Astrocyte of the hippocampus (primary cell): ENCODE measurements around the gene IRAK1.

ENCODE experiments used
- DNase-seq: peaks from one replicate; pipeline ENCODE4 v3.0.0; 2011; ENCODE audit warnings: low read depth, low spot score

IRAK1 gene

DNA sequence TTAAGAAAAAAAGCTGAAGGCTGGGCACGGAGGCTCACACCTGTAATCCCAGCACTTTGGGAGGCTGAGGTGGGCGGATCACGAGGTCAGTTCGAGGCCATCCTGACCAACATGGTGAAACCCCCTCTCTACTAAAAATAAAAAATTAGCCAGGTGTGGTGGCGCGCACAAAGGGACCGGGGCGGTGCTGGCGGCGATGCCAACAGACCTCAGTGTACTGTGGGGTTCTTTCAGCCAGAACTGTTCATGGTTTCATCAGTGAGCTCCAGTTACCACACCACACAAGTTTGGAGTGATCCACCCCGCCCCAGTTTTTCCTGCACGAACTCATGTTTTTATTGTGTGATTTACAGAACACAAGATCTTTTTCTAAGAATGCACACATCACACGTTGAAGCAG, 21.2 kb upstream of the IRAK1 start:
- DNase-seq = no peak

DNA sequence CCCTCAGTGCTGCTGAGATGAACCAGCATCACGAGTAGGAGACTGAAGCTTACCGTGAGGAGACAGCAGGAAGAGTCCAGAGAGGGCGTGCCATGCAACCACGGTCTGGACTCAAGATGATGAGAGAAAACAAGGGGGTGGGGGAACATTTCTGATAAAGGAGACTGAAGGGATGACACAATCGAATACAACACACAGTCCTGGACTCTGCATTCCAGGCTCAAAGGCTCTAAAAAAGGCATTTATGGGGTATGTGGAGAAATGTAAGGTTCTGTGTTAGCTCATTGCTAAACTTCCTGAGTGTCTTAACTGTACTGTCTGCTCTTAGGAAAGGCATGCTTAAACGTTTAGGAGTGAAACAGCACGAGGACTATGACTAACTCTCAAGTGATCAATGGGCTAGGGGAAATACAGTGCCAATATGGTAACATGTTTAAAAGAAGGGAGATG, 20.6 kb upstream of the IRAK1 start:
- peak; percentile 24 for DNase-seq

DNA sequence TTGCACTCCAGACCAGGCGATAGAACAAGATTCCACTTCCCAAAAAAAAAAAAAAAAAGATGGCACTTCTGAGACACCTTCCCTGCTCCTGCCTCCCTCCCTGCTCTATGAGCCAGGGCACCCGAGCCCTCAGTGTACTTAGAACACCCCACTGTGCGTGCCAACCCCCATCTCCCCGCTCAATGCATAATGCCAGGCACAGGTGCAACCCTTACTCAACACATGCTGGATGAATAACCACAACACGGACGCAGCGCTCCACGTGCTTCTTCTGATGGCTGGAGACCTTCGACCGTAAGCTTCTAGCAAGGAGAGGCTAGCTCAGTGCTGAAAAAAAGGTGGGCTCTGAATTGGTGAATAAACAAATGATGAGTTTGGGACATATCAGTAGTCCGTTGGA, 19.9 kb upstream of the IRAK1 start:
- no peak for DNase-seq

DNA sequence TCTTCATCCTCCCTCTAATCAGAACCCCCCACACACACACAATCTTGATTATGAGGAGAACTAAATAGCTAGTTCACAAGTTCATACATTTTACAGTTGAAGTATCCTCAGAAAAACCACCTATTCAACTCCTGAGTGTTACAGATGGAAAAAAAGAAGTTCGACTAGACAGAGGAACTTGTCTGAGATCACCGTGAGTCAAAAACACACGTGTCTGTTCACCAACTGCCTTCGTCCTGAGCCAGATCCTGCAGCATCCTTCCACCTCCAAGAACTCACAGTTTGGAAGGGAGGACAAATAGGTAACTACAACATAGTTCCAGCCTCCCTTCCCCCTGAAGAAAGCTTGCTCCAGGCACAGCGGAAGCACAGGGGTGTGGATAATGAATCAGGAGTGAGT, 19.0 kb upstream of the IRAK1 start:
- no peak for DNase-seq

DNA sequence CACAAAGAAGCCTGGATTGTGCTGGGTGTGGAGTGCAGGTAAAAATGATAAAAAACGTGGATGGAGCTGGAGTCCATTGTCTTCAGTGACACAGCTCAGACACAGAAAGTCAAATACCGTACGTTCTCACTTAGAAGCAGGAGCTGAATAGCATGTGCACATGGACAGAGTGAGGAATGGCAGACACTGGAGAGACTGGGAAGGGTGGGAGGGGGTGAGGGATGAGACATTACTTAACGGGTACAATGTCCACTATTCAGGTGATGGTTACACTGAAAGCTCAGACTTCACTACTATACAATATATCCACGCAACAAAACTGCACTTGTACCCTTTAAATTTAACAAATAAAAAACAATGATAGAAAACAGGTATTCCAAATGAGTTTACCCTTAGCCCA, 18.1 kb upstream of the IRAK1 start:
- no peak for DNase-seq

DNA sequence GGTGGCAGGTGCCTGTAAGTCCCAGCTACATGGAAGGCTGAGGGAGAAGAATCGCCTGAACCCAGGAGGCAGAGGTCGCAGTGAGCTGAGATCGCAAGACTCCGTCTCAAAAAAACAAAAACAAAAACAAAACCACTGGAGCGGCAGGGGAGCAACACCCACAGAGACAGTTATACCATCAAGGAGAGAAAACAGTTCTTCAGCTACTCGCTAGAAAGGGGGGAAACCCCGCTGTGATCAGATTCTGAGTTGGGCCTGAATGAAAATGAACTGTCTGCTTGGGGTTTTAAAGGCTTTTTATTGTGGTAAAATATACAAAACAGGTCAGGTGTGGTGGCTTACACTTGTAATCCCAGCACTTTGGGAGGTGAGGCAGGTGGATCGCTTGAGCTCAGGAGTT, 16.8 kb upstream of the IRAK1 start:
- DNase-seq = no peak

DNA sequence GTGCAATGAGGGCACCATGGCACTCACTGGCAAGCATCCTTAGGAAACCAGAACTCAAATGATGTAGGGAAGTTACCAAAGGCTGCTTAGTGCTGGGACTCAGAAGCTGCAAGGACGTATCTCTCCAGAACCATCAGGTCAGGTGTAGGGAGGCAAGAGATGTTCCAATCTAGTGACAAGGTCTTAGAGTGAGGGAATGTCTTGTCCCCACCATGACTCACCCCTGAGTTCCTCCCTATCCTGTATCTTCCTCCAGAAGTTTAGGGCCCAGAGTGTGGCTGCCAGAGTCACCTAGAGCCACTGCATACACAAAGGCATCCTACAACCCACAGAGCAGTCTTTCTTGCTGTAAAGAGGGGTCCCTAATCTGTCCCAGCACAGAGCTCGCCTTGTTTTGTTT, 14.1 kb upstream of the IRAK1 start:
- no peak for DNase-seq

DNA sequence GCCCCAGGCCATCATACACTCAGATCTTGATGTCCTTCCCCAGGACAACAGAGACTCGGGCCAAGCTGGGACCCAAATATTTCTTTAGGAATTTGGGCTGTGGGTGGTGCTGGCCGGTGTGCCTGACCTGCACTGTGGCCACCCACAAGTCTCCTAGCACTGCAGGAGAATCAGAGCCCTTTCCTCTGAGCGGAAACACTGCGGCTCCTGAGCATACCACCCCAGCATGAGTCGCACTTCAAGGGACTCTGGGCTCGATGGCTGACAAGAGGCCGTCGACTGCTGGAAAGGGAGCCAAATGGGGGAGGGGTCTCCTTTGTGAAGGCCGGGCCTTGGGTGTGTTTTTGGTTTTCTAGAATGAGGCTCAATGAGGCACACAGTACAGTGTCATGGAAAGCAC, 13.0 kb upstream of the IRAK1 start:
- peak; percentile 28 for DNase-seq

DNA sequence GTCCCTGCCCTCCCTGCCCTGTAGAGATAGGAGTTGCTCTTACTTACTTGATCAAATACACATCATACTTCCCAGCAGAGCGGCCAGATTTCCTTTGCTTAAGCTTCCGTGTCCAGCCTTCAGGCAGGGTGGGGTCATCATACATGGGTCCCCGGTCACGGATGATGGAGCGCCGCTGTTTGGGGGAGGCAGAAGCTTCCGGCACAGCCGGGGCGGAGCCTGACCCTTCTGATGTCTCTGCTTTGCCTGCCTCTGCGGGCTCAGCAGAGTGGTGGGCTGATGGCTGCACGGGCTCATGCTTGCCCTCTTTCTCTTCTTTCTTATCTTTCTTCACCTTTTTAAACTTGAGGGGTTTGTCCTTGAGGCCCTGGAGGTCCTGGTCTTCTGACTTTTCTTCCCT, 12.5 kb upstream of the IRAK1 start:
- DNase-seq = no peak

DNA sequence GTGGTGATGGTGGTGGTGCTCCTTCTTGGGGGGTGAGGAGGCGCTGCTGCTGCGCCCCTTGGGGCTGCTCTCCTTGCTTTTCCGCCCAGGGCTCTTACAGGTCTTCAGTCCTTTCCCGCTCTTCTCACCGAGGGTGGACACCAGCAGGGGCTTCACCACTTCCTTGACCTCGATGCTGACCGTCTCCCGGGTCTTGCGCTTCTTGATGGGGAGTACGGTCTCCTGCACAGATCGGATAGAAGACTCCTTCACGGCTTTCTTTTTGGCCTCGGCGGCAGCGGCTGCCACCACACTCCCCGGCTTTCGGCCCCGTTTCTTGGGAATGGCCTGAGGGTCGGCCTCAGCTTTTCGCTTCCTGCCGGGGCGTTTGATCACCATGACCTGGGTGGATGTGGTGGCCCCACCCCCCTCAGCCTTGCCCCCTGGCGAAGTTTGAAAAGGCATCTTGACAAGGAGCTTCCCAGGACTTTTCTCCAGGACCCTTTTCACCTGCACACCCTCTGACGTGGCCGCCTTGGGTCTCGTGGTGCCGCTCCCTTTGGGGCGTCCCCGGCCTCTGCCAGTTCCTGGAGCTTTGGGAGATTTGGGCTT, 11.1 kb upstream of the IRAK1 start:
- DNase-seq = no peak

DNA sequence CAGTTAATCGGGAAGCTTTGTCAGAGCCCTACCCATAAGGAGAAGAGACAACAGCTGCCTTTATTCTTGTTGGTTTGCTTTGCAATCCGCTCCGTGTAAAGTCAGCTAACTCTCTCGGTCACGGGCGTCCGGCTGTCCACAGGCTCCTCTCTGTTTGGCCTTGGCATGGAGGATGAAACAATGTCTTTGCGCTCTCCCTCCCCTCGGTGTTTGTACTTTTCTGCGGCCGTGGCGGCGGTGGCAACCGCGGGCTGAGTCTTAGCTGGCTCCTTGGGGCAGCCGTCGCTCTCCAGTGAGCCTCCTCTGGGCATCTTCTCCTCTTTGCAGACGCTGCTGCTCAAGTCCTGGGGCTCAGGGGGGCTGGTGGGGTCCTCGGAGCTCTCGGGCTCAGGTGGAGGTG, 10.6 kb upstream of the IRAK1 start:
- no peak for DNase-seq

DNA sequence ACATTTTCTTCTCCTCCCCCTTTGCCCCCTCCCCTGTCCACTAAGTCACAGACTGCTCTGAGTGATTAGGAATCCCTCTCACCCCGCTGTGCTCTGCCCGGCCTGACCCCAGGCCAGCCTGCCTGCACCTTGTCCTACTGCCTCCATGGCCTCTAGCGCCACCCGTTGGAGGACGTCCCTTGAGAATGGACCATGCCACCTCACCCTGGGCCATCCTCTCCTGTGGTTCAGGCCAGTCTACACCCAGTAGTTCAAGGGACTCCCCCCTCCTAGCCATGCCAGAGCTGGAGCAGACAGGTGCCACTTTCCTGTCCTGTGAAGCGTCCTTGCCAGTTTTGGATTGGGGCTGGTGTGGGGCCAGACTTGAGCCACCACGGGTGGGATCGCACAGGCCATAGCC, 9.7 kb upstream of the IRAK1 start:
- no peak for DNase-seq

DNA sequence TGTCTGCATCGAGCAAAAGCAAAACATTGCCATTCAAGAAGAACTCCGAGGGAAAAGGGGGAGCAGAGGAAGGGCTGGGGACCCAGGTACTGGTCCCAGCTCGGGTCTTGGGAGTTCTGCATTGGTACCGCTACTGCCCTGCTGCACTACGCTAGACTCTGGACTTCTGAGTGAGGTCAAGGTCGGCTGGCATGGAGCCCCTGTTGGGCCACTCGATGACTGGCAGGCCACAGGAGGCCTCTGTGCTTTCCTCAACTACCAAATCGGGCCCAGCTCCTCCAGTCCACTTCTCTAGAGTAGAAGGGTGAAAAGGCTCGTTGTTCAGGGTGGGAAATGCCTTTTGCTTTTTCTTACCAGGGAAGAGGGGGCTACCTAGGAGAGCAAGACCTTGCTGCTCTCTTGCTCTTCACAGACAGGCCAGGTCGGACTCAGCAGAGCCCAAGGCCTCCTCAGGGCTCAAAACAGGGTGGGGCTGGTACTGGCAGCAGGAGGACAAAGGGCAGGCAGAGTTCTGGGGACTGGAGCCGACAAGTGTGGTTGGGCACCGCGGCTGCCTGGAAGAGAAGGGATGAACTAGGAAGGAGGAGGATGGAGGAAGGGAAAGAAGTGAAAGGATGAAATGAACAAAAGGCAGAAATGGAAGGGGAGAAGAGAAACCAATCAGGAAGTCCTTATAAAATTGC, 8.9 kb upstream of the IRAK1 start:
- DNase-seq = no peak

DNA sequence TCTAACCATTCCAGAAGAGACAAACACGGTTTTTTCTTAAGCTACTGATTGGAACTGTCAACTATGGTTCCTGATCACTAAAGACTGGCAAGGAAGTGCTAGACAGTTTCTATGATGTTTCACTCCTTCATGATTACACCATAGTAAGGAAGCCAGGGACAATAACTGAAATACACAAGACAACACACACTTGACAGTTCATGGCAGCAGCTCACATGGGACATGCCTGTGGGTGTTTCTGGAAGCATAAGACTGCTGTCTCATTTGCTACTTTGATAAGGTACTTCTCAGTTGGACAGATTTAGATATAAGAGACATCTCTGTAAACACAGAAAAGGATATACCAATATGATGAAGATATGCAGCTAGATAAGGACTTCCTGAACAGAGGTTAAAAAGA, 8.3 kb upstream of the IRAK1 start:
- no peak for DNase-seq

DNA sequence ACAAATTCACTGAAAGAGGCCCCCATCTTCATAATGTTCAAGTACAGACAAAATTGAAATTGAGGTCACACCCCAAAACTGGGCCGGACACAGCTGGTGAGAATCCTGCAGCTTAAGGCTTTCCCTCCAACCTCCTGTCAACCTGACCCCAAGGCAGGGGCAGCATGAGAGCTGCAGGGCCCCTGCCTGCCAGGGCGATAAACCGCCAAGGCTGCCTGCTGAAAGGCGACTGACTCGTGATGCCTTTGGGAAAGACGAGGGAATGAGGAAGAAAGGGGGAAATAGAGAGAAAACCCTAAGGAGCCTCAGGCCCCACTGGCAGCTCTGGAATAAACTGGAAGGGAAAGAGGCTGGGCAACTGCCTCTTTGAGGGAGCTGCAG, 7.3 kb upstream of the IRAK1 start:
- no peak for DNase-seq

DNA sequence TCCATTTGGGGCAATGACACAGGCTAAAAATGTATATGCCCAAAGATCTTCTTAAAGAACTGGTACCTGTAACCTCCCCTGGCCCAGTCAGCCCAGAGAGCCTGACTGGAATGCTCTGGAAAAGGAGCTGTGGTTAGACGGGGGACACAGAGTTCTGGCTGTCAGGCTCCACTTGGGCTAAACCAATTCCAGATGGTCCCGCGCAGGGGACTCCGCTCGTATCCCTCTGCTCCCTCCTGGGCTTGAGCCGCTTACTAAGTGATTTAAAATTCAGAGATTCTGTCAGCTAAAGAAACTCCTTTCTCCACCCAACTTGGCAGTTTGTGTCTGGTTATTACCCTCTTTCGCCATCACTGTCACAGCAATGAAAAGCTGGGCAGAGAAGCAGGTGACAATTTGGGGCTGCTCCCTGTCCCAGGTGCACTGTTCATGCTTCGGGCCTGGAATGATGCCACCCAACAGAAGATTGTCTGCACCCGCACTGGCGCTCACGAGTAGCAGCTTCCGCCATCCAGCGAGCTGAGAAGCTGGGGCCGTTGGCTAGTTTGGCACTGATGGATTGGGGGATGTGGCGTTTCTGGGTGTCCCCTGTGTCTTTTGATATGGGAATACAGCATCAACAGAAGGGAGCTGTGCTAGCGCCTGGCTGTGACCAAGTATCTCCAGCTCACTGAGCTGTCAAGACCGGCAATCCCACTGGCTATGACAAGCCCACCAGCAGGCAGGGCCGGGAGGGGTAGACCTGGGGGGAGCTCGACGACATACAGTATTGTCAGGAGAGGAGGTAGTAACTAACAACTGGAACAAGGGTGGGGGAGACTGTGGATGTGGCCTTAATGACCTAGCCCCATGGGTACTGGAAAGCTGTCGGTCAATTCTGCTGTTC, 6.7 kb upstream of the IRAK1 start:
- no peak for DNase-seq

DNA sequence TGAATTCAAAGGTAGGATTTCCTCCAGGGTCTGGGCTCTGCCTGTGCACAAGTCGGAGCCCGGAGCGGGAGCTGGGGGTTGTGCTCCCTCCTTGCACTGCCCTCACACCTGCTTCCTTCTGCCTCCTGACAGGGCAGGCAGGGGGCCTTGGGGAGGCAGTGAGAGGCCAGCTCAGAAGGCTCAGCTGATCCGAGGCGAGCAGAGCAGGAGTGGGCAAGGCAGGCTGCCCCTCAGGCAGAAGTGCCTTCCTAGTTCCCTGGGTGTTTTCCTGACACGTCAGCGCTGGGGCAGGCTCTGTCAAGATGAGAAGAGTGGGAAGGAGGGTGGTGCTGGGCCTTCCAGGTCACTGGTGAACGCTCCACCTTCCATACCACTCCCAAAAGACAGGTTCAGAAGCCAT, 5.5 kb upstream of the IRAK1 start:
- DNase-seq = no peak

DNA sequence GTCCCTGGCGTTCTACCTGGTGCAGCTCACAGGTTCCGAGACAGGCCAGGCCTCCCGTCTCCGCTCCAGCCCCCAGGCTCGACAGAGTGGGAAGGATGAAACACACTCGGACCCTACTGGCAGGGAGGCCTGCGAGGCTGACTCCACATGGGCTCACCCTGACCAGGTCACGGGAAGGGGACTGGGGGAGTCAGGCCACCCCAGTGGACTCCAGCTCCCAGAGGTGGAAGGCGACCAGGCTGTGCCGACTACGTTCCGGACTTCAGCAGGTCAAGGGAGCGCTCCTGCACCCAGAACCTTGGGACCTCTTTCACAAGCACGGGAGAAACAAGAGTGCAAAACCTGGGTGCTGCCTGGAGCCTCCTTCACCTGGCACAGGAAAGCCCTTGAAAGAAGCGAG, 4.6 kb upstream of the IRAK1 start:
- no peak for DNase-seq

DNA sequence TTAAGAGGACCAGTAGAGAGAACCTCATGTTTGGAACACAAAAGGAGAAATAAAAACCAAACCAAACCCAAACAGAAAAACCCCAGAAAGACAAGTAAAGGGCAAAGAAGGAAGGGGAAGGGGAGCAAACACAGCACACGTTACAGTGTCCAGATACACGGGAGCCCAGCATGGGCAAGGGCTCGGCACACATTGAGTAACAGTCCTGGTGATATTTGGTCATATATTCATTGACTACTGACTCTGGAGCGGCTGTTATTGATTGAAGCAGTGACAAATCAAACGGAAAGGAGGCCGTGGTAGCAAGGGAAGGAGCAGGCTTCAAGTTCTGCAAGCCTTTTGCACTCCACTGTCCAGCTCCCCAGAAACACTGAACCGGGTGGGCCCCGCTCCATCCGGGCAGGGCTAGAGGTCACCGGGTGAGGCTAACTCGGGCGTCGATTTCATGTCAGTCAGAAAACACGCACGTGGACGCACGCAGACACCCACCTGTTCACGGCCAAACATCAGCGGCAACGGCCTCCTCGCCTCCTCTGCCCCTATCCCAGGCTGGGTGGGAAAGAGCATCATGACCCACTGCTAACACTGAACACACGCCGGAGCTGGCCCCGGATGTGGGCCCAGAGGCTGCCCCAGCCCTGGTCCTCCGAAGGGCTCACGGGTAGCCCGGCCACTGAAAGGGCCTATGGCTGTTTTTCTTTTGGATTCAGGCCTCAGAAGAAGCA, 3.7 kb upstream of the IRAK1 start:
- DNase-seq = no peak

DNA sequence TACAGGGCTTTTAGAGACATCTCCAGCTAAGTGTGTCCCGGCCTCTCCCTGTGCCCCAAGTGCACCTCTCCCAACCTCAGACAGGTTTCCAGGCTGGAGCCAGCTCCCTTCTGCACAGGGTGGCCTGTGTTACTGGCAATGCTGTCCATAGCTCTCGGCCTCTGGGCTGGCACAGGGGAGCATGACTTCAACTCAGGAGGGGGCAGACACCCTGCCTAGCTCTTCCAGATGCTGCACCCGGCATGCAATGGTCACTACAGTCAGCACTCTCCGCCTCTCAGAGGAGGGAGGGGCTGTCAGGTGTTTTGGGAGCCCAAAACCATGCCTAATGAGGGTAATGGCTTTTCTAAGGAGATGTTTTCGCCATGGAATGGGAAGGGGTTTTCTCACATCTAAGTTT, 2.4 kb upstream of the IRAK1 start:
- no peak for DNase-seq

DNA sequence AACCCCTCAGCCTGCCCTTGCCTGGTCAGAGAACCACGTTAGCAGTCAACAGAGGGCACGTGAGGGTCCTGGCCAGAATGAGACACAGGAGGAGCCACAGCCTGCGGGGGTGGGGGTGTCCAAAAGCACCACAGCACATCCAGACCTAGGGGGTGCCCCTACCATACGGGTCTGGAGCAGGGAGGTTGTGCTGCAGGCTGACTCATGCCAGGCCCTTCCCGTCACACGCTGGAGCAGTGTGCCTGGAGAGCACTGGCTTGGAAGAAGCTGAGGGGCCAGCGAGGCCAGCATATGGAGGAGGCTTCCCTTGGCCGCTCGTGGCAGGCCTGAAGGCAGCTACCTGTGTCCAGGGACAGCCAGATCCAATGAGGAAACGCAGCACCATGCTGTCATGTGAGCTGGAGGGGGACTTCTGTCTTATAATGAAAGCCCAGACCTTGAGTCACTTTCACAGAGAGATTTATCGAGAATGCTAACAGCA, 1.5 kb upstream of the IRAK1 start:
- DNase-seq = peak; percentile 71

DNA sequence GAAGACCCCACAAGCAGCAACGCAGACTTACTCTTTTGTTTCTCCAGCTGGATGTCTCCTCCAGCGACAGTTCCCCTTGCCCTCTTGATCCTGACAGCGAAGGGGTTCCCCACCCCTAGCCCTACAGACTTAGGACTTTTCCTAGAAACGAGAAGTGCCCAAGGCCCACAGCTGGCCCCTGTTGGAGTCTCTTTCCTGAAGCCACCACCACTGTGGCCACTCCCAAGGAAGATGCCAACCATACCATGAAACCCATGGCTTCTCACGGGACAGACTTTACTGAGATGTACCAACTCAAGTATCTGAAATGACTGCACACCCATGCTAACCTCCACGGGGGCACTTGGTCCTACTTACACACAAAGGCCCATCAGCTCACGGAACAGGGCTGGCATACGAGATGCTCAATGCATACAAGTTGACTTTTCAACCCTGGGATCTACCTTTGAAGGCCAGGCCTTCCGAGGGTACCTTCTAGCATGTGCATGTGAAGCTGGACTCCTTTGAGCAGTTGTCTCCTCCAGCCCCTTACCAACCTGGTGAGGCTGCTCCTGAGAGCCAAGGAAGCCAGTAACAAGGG, 924 bp upstream of the IRAK1 start:
- DNase-seq = no peak
